ENCODE data around the gene CNTN6.

The CNTN6 gene

DNA sequence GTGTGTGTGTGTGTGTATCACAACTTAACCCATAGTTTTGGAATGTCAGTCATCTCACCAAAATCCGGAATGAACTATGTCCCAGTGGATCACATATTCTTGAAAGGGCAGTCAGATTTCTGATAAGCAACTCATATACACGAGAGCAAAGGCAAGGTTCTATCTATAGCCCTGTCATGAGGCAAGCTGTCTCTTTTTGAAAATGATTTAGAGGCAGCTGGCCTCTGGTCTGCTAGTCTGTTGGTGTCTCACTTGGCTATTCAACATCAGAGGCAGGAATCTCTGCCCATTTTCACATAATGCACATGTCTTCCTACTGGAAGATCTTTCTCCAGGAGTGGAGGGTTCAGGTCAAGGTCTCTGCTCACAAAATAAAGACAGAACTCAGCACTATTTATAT lies 79.8 kb downstream of the CNTN6 start:
- no peak for DNase-seq (ENCODE audit: low spot score)

DNA sequence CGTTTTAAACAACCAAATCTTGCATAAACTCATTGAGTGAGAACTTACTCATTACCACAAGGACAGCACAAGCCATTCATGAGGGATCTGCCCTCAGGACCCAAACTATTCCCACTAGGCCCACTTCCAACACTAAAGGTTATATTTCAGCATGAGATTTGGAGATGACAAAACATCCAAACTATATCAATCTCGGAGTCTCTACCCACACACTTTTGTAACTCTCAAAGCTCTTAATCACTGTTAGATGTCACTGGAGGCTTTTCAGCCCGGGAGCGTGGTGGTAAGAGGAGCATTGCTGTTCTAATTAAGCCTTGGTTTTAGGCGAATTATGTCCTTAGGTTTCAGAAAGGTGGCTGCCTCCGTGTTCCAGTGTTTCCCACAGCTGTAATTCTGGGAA lies 86.3 kb downstream of the CNTN6 start:
- DNase-seq (ENCODE audit: low spot score), result no peak

DNA sequence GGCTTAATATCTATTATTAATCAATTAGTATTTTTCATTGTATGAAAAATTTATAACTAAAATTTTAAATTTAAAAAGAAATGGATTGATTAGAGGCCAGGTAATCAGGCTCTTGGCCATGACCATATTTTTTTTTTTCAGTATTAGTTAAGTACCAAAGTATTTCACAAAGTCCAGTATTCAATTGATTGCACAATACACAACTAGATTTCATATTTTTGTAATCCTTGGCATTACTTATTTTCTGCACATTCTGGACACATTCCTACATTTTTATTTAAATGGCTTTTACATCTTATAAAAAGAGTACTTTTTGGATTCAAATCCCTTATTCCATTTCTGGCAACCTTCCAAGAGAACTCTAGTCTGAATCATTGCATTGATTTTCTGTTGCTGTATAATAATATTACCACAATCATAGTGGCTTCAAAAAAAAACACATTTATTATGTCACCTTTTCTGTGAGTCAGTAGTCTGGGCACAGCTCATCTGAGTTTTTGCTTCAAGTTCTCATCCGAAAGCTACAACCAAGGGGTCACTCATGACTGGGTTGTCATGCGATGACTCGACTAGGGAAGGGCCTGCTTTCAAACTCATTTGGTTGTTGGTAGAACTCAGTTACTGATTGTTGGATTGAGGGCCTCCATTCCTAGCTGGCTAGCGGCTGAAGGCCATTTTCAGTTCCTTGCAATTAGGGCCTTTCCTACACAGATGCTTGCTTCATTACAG lies 90.7 kb downstream of the CNTN6 start:
- DNase-seq (ENCODE audit: low spot score), result no peak

DNA sequence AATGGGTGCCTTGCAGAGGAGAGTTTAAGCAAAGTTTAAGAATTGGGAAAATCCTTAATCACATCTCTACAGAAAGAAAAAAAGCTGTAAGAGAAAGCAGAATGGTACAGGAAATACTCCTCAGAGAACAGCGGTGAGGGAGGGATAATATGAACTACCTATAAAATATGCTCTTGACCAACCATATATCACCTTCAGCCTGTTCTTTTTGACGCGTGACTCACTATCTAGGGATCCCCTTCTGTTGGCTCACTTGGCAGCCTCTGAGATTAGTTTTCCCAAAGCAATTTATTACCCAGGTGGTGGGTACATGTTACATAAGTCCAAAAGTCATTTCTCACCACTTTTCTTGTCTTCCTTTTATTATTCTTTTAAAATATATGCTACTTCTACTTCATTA lies 97.7 kb downstream of the CNTN6 start:
- DNase-seq (ENCODE audit: low spot score), result no peak

DNA sequence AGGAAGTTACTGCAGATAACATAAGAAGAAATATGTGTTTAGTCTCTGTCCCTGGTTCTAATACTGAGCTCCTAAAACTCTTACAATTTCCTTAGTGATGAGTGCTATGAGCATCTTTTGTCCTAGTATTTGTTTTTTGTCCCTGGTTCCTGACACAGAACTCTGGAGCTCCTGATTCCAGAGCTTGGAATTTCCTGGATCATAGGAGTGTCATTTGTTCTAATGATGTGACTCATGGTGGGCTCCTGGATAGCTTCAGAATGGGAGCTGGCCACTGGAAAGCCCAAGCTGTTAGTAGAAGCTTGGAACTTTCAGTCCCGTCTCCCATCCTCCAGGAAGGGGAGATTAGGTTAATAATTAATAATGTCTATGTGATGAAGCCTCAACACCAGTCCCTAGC lies 98.2 kb downstream of the CNTN6 start:
- DNase-seq (ENCODE audit: low spot score), result no peak

DNA sequence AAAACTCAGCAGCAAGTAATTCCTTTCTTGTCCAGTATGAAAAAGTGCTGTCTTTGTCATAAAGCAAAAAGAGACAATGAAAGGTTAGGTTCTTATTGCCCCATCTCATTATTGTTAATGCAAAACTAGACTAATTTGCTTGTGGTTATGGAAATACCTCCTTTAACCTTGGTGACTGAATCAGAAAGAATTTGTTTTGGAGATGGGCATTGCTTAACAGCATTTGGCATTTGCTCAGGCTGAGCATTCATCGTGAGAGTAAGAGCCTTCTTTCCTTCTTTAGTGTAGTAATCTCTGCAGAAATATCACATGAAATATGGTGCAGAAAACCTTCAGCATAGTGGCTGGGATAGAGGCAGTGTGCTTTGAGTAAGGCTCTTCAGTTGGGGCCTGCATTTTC lies 103.1 kb downstream of the CNTN6 start:
- no peak for DNase-seq (ENCODE audit: low spot score)

DNA sequence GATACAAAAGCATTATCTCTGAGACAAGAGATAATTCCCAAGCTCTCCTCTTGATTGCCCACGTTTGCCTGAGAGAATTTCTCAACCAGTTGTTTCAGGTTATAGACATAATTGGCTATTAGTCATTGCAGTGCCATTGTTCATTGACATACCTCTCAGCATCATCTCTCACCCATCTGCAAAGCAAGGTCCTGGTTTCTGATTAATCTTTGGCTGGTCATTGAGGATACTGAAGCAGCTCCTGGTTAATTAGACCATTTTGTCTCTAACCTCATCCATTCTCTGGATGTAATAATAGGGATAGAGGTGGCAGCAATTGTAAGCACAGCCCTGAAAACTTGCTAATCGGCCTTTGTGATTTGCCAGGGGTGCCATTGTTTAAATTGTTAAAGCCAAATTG lies 104.2 kb downstream of the CNTN6 start:
- DNase-seq (ENCODE audit: low spot score), result no peak

DNA sequence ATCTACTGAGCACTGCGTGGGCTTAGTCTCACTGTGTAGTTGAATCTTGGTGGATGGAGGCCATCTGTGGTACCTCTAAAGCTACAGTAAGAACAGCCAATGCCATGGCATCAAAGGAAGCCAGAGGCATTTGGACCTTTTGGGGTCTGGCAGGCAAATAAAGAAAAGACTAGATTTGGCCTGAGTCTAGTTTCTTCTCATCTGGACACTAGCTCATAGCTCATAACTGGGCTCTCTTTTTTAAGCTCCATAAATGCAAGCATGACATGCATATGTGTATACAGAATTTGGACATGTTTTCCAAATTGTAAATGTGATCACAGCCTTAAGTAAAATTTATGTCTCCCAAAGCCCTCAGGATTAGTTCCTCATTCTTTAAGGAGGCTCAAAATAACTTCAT lies 107.5 kb downstream of the CNTN6 start:
- DNase-seq (ENCODE audit: low spot score), result no peak

DNA sequence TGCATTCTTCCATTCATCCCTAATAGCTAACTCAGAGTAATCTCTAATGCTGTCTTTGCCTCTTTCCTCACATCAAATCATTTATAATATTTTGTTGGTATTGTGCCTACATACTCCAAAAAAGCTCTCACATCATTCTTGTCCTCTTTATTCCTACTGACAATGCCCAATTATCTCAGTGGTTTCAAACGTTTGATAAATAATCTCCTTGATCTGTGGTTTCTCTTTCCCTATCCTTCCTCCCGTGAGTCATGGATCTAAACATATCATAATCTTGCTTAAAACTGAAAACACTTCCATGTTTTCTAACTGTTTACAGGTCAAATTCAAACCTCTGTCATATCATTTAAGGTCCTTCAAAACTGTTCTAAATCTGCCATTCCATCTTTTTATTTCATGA lies 115.1 kb downstream of the CNTN6 start:
- no peak for DNase-seq (ENCODE audit: low spot score)

DNA sequence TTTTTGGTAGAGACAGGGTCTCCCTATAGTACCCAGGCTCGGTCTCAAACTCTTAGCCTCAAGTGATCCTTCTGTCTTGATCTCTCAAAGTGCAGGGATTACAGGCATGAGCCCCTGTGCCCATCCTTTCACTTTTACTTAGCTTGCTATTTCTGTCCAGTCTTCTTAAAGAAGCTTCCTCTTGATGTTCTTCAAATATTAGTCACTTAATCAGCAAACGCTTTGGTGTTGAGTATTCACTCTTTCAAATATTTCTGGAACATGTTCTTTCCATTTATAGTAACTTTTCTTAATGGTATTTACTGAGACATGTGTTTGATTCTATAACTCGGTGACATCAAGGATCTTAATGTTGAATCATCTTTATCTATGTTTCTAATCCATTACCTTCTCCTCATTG lies 122.1 kb downstream of the CNTN6 start:
- DNase-seq (ENCODE audit: low spot score), result no peak

DNA sequence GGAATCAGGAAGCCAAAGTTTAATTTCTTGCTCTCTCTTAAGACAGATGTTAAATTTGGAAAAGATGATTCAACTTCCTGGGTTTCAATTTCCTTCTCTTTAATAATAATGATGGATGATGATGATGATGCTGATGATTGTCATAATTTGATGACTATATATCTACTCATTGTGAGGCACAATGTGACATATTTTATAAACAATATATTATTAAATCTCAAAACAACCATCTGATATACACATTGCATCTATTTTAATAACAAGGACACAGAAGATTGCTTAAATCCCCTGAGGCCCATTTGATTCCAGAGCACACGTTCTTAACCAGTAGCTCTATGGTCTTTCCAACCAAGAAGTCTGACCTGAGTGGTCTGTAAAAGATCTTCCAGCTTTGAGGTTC lies 124.0 kb downstream of the CNTN6 start:
- DNase-seq (ENCODE audit: low spot score), result no peak

DNA sequence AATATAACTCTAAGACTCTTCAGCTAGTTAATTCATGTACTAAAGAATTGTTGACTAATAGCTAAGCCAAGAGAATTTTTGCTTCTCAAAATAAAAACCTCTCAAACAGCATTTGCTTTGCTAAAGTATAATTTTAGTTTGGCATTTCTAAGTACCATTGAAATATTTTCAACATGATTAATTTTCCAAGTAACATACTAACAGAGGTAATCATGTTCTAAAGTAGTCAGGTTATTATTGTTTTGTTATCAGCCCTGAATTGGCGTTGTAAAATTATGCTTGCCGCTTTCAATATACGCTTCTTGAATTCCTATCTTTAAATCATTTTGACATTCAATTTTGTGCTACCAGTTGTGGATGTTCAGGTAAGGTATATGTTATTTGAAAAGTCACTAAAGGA lies 134.3 kb downstream of the CNTN6 start:
- DNase-seq (ENCODE audit: low spot score), result no peak

DNA sequence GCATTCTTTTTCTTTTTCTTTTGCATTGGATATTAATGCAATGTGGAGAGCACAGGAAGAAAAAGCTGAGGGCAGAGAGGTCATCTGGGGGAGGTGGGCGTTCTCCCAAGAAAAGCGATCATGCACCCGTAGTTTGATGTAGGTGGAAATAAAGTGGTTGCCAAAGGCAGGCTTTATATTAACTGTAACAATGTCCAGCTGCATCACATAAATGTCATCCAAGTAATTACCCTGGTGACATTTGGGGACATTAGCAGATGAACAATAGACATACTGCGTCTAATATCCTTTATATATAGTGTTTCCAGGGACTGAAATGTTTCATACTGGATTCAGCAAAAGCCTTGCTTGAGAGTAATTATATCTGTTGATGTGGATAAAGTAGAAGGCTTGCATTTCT lies 135.5 kb downstream of the CNTN6 start:
- DNase-seq (ENCODE audit: low spot score), result no peak

DNA sequence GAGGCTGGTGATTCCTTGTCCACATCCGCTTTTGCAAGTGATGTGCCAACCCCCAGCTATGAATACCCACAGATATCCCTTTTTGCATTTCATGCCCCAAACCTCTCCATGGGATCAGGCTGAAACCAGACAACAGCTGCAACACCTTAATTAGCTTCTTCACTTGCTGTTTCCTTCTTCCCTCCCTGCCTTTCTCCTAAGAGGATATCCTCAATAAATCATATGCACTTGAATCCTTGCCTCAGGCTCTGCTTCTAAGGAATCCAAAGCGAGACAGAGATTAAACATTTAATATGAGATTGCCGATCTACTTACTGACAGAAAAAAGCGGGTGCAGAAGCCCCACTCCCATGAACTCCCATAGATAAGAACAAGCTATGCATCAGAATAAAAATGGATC lies 138.1 kb downstream of the CNTN6 start:
- DNase-seq (ENCODE audit: low spot score), result no peak

DNA sequence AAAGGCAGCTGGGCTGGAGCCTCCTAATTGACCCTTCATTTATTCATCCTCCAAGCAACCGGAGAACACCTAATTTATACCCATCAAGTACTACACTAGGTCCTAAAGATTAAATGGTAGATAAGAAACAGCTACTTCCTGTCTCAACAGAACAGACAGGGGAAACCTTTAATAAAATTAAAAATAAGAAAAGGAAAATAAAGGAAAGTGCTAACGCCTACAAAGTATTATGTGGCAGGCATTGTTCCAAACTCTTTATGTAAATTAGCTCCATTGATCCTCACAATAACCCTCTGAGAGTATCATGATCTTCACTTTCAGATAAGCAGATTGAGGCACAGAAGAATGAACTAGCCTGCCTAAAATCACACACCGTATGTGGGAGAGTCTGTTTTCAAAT lies 139.5 kb downstream of the CNTN6 start:
- DNase-seq (ENCODE audit: low spot score), result no peak

DNA sequence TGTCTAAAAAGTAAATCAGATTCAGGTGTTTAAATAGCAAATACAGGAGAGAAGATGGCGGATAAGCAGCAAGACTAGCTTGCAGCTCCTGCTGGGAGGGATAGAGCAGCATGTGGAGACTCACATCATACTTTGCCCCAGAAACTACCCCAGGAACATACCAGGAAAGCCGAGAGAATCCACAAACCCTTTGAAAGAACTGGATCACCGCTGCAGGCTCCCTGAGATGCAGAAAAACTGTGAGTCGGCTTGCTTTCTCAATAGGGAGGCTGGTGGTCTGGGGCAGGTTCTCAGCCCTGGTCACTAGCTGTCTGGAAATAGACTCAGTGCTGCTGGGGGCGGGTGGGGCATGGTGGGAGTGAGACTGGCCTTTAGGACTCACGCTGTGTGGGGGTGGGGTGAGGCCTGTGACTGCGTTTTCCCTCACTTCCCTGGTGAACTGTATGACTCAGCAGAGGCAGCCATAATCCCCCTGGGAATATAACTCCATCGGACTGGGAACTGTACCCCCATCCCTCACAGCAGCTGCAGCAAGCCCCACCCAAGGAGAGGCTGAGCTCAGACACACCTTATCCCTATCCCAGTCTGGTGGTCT lies 142.8 kb downstream of the CNTN6 start:
- DNase-seq (ENCODE audit: low spot score), result no peak

DNA sequence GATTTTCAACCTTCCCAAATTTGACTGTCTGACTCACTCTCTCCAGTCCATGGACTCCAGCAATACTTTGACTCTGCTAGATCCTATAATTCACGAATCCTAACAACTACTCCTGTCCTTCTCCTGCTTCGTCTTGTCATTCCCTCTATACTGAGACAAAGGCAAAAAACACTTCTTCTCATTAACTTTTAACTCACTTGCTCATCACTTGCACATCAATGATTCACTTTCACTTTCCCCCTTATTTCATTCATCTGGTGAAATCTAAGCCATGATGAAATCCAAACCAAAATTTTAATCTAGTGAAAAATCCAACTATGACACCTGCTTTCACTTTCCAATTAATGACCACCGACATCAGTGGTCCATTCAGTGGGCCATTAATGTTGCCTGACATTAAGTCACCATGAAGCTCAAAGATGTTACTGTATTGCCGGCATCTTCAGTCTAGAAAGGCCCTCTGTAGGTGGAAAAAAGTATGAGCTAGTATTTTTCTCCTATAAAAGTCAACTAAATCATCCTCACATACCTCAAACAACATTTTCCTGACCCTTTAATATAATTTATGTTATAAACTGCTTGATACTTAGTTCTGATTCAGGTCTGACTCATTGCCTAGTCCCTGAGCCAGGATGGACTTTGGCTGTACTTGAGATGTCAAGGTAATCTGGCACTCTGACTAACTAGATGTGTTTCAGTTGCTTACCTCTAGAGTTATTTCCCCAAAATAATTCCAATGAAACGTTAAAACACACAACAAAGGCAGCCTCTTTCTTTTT lies 158.6 kb downstream of the CNTN6 start:
- no peak for DNase-seq (ENCODE audit: low spot score)

DNA sequence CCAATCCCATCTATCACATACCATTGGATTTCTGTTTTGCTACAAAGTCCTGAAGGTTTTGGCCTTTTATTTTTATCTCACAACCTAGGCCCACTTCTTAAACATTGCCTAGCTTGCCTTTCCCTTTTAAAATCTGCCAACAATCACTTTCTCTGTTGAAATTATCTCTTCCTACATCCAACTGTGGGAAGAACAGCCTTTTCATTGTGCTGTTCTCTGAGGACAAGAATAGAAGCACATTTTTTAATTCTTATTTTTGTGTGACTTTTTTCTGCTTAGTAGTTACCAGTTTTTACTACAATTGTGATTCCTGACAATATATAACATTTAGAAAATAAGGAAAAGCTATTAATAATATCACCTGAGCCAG lies 159.2 kb downstream of the CNTN6 start:
- DNase-seq (ENCODE audit: low spot score), result no peak

DNA sequence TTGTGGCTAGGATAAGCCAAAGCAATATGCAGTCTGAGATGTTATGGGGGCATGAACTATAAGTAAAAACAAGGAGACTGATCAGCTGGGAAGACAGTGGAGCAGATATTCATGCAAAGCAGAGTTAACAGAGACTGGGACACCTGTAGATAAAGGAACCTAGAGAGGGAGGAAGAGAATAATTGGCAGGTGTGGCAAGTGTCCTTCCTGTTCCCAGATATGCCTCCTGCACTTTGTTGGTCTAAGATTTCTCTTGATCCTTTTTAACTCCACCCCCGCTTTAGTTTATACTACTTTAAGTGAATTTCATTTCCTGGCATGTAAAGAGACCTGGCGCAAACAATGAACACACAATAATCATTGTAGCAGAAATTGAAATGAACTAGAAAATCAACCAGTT lies 169.4 kb downstream of the CNTN6 start:
- no peak for DNase-seq (ENCODE audit: low spot score)

DNA sequence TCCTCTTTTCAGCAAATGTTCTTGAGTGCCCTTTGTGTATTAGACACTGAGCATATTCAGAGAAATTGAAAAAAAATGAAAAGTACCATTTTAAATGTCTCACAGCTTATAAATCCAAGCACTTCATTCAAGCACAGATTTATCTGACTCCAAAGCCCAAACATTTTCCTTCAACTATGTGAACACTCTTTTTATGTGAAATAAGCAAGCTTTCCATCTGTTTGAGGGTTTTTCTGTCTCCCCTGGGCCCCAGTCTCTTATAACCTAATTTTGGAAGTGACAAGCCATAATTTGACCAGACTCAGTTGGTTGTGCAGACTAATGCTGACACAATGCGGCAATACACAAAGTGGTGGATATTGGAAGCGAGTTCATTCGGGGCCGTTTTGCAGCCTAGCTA lies 170.3 kb downstream of the CNTN6 start:
- DNase-seq (ENCODE audit: low spot score), result no peak

DNA sequence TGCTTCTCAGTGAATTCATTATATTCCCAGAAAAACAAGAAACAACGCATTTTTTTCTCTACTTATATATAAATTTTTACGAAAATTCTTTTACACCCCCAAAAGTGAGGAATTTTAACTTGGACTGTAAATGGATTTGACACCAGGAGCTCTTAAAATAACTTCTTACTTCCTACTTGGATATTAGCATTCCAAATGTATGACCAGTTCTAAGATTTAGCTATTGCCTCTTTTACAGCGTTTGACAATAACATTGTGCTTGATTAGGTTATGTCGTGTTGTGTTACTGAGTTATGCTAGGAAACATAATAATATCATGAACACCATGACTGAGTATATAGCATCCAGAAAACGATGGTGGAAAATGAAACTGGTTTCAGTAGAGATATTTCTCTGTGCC lies 177.0 kb downstream of the CNTN6 start:
- DNase-seq (ENCODE audit: low spot score), result no peak

DNA sequence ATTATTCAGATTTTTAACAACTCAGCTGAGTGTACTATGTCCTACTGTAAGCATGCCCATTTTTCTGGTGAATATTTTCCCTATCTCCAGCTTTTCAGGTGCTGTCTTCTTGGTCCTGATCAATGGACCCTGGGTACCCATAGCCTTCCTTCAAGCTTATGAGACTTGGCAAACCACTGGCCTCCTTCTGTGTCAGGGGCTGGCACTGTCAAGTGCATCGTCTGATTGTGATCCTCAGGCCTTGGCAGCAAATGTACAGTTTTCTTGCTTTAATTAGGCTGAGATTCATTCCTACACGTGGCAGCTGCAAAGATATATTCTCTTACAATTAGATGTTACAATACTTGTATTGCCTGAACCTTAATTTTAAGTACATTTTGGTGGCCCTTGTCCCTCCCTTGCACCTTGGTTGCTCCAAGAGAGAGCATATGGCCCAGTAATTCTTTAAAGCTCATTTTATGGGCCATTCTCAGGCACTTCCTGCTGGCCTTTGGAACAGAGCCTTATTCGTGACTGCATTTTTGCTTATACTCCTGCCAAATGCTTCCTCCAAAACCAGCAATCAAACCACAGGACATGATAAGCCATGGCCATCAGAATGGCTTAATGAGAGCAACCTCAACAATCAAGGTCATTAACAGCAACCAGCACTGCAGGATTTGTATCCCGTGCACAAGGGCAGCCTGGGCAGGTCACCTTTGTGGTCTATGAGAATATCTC lies 179.9 kb downstream of the CNTN6 start:
- no peak for DNase-seq (ENCODE audit: low spot score)

DNA sequence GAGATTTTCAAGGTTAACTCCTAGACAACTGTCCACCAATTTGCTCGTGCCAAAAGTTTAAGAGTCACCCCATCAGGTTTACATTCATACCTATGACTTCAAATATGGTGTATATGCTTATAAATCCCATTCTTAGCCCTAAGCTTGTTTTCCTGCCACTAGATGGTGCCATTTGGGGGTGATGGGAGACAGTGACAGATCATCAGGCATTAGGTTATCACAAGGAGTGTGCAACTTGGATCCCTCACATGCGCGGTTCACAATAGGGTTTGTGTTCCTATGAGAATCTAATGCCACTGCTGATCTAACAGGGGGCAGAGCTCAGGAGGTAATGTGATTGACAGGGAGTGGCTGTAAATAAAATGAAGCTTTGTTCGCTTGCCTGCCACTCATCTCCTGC lies 182.7 kb downstream of the CNTN6 start:
- DNase-seq (ENCODE audit: low spot score), result peak; percentile 46

Measured in NAMALWA (cell line).